NT2/D1 (cell line): ENCODE measurements around the gene WWP2.

Experiments used
- SUZ12 ChIP-seq: IDR thresholded peaks from 2 replicates; pipeline ENCODE4 v1.6.1; 2011; ENCODE audit not compliant: insufficient read length, insufficient read depth; ENCODE audit errors: extremely low read depth
- YY1 ChIP-seq: IDR thresholded peaks from 2 replicates; pipeline ENCODE4 v1.6.1; 2011; ENCODE audit not compliant: insufficient read length, insufficient read depth

GRCh38 chr16:69745959-69746358, 16.2 kb upstream of the WWP2 start:
- no peak for TF ChIP-seq YY1
- TF ChIP-seq SUZ12: no peak
